Neural progenitor cell (in vitro differentiated cells): ENCODE data around the gene HAL. TPM values are rescaled to one million over a fixed set of nuclear protein-coding genes. Genes with fewer than 3 reads are reported as not detected.

Experiments
- DNase-seq: peaks from one replicate; pipeline ENCODE4 v3.0.0-alpha.2; 2016; ENCODE audit warnings: low spot score
- H2AFZ ChIP-seq: fragments of 200-600 bp; sonication (generic); replicated peaks from 2 replicates; pipeline ENCODE4 v1.6.1; 2016; ENCODE audit warnings: antibody characterized with exemption
- H3F3A ChIP-seq: fragments of 200-600 bp; sonication (generic); 2 replicates; pipeline ENCODE4 v1.6.1; 2016; ENCODE audit warnings: antibody characterized with exemption, low read depth
- H3K27ac ChIP-seq: fragments of 200-600 bp; sonication (generic); 2 replicates; pipeline ENCODE4 v1.5.1; 2016; ENCODE audit warnings: mild to moderate bottlenecking
- H3K27me3 ChIP-seq: fragments of 200-600 bp; sonication (generic); 2 replicates; pipeline ENCODE4 v1.6.1; 2016; ENCODE audit warnings: mild to moderate bottlenecking, moderate library complexity
- H3K36me3 ChIP-seq: fragments of 200-600 bp; sonication (generic); 2 replicates; pipeline ENCODE4 v1.5.1; 2016
- H3K4me1 ChIP-seq: fragments of 200-600 bp; sonication (generic); 2 replicates; pipeline ENCODE4 v1.6.1; 2016; ENCODE audit warnings: mixed run types
- H3K4me2 ChIP-seq: fragments of 200-600 bp; sonication (generic); 2 replicates; pipeline ENCODE4 v1.6.1; 2016
- H3K4me3 ChIP-seq: fragments of 200-600 bp; sonication (generic); 2 replicates; pipeline ENCODE4 v1.5.1; 2016
- H3K79me2 ChIP-seq: fragments of 200-600 bp; sonication (generic); 2 replicates; pipeline ENCODE4 v1.6.1; 2016; ENCODE audit warnings: low read depth
- H3K9ac ChIP-seq: fragments of 200-600 bp; sonication (generic); 2 replicates; pipeline ENCODE4 v1.6.1; 2016
- H3K9me3 ChIP-seq: fragments of 200-600 bp; sonication (generic); 2 replicates; pipeline ENCODE4 v1.5.1; 2016; ENCODE audit warnings: low read depth
- H4K20me1 ChIP-seq: fragments of 200-600 bp; sonication (generic); 2 replicates; pipeline ENCODE4 v1.6.1; 2016; ENCODE audit warnings: low read depth
- H3K27ac Mint-ChIP-seq: 3 replicates; pipeline ENCODE4 v1.8.0; 2021; ENCODE audit warnings: mixed read lengths
- H3K27me3 Mint-ChIP-seq: 2 replicates; pipeline ENCODE4 v1.8.0; 2022; ENCODE audit warnings: low read depth, mild to moderate bottlenecking, inconsistent platforms, moderate library complexity, mixed read lengths; ENCODE audit not compliant: insufficient read depth
- H3K36me3 Mint-ChIP-seq: 3 replicates; pipeline ENCODE4 v1.8.0; 2021; ENCODE audit warnings: mixed read lengths
- H3K4me1 Mint-ChIP-seq: 3 replicates; pipeline ENCODE4 v1.8.0; 2021; ENCODE audit warnings: mixed read lengths
- H3K4me3 Mint-ChIP-seq: 3 replicates; pipeline ENCODE4 v1.8.0; 2021; ENCODE audit warnings: mild to moderate bottlenecking, moderate library complexity, mixed read lengths
- H3K9me3 Mint-ChIP-seq: 3 replicates; pipeline ENCODE4 v1.8.0; 2020; ENCODE audit warnings: mixed read lengths
- EZH2 ChIP-seq: fragments of 200-600 bp; sonication (generic); IDR thresholded peaks from 2 replicates; pipeline ENCODE4 v1.6.1; 2017; ENCODE audit warnings: antibody characterized with exemption, mild to moderate bottlenecking, moderate library complexity
- EZH2phosphoT487 ChIP-seq: fragments of 200-600 bp; sonication (generic); IDR thresholded peaks from 2 replicates; pipeline ENCODE4 v1.6.1; 2017; ENCODE audit warnings: antibody characterized with exemption
- total RNA-seq: library from RNA; depleted of rRNA; stranded (reverse); fragments of >200 nt; gene quantifications from 2 replicates; pipeline ENCODE4 v1.2.3, GENCODE V29; 2015; ENCODE audit warnings: low replicate concordance
- TF ChIP-seq, protein P1 (sequence below): fragments of 200-600 bp; sonication (generic); IDR thresholded peaks from 2 replicates; pipeline ENCODE4 v1.5.1; 2017; ENCODE audit warnings: antibody characterized with exemption, mild to moderate bottlenecking

Gene HAL
- total RNA-seq, 1 donor from 2014 or later = 0.06 TPM

DNA sequence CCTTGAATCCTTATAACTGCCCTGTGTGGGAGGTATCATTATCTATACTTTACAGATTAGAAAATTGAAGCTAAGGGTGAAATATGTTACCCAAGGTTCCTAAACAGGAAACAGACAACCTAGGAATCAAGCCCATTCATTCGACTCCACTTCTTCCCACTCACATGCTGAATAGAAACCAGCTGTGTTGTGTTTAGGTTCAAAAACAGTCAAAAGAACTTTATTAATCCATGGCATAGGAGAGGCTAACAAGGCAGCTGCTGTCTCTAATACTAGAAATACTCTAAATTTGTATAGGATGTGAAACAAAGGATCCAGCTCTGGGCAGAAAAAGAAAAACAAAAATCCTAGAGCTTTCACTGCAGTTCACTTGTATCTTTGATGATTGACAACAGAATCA is 43.1 kb downstream of the HAL start:
- Histone ChIP-seq H2AFZ (no peak overlapping the region), H3K79me2 (no peaks in the 10 kb centered on the region), H3K4me1 (peaks cover 59% of the 10 kb centered on the region), H3K4me3 (no peak overlapping the region), H4K20me1 (no peaks in the 10 kb centered on the region), H3K9me3 (no peaks in the 10 kb centered on the region), H3K9ac (no peak overlapping the region), H3K4me2 (no peak overlapping the region), H3K36me3 (no peaks in the 10 kb centered on the region), H3K27ac (no peak overlapping the region), H3K27me3 (no peaks in the 10 kb centered on the region), H3F3A (peaks cover 52% of the 10 kb centered on the region)
- peaks cover 2% of the 10 kb centered on the region for H3K27me3 Mint-ChIP-seq
- H3K36me3 Mint-ChIP-seq = no peaks in the 10 kb centered on the region
- no peak for DNase-seq
- H3K4me3 Mint-ChIP-seq = no peak overlapping the region
- H3K9me3 Mint-ChIP-seq = peaks cover 2% of the 10 kb centered on the region
- H3K27ac Mint-ChIP-seq = no peak overlapping the region
- H3K4me1 Mint-ChIP-seq = peaks cover 16% of the 10 kb centered on the region
- TF ChIP-seq, protein P1, sequence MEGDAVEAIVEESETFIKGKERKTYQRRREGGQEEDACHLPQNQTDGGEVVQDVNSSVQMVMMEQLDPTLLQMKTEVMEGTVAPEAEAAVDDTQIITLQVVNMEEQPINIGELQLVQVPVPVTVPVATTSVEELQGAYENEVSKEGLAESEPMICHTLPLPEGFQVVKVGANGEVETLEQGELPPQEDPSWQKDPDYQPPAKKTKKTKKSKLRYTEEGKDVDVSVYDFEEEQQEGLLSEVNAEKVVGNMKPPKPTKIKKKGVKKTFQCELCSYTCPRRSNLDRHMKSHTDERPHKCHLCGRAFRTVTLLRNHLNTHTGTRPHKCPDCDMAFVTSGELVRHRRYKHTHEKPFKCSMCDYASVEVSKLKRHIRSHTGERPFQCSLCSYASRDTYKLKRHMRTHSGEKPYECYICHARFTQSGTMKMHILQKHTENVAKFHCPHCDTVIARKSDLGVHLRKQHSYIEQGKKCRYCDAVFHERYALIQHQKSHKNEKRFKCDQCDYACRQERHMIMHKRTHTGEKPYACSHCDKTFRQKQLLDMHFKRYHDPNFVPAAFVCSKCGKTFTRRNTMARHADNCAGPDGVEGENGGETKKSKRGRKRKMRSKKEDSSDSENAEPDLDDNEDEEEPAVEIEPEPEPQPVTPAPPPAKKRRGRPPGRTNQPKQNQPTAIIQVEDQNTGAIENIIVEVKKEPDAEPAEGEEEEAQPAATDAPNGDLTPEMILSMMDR = no peak
- TF ChIP-seq EZH2phosphoT487 (no peak), EZH2 (no peak)

DNA sequence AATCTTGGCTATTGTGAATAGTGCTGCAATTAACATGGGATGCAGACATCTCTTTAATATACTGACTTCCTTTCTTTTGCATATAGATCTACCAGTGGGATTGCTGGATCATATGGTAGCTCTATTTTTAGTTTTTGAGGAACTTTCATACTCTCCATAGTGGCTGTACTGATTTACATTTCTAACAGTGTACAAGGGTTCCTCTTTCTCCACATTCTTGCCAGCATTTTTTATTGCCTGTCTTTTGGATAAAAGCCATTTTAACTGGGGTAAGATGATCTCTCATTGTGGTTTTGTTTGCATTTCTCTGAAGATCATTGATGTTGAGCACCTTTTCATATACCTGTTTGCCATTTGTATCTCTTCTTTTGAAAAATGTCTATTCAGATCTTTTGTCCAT is 44.6 kb downstream of the HAL start:
- no peaks in the 10 kb centered on the region for H3K79me2 ChIP-seq
- no peak overlapping the region for H3K4me3 Mint-ChIP-seq

DNA sequence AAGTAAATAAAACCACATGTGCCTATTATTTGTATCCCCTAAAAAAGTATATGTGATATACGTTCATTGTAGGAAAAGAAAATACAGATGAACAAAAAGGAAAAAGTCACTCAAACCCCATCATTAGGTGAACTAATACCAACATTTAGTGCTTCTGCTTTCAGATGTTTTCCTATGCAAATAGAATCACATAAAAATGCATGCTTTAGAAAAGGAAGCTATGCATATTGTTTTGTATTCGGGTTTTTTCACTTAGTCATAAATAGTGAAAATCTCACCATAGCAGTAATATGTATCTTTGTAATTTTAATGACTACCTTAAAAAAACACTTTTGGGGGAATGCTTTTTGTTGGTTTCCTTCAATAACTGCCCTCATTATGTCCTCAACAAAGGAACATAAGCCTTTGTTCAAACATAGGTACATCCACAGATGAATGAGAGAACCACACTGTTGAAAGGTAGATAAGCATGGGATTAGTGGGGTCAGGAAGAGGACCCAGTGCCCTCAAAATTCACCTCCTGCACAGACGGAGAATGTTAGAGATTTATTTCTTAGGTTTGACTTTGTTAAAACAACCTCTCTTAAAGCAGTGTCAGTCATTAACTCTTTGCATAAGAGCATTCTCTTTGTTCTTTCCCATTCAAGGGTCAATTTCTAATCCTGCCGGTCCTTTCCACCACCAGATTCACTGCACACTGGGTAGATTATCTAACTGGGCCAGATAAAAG is 46.5 kb downstream of the HAL start:
- TF ChIP-seq EZH2phosphoT487 = no peak
- TF ChIP-seq EZH2 = no peak
- TF ChIP-seq, protein P1 = no peak
- Mint-ChIP-seq H3K9me3 (peaks cover 2% of the 10 kb centered on the region), H3K36me3 (no peaks in the 10 kb centered on the region), H3K4me3 (no peak overlapping the region), H3K4me1 (no peaks in the 10 kb centered on the region), H3K27me3 (peaks cover 4% of the 10 kb centered on the region), H3K27ac (no peak overlapping the region)
- Histone ChIP-seq H3K36me3 (no peaks in the 10 kb centered on the region), H3K9ac (no peak overlapping the region), H3K4me1 (peaks cover 32% of the 10 kb centered on the region), H3K27me3 (peaks cover 1% of the 10 kb centered on the region), H4K20me1 (no peaks in the 10 kb centered on the region), H3F3A (peaks cover 33% of the 10 kb centered on the region), H3K4me2 (peak overlapping the region; percentile 53), H3K27ac (peak overlapping the region; percentile 23), H2AFZ (no peak overlapping the region), H3K4me3 (peak overlapping the region; percentile 12), H3K79me2 (no peaks in the 10 kb centered on the region), H3K9me3 (no peaks in the 10 kb centered on the region)
- DNase-seq = peak; percentile 27

More for the DNA sequence above, 44.6 kb downstream of the HAL start:
- Histone ChIP-seq H3K9ac (no peak overlapping the region), H3K4me3 (no peak overlapping the region), H3K36me3 (no peaks in the 10 kb centered on the region), H3K4me1 (peaks cover 49% of the 10 kb centered on the region), H3K9me3 (no peaks in the 10 kb centered on the region), H2AFZ (no peak overlapping the region), H3K27ac (no peak overlapping the region), H4K20me1 (no peaks in the 10 kb centered on the region), H3F3A (peaks cover 37% of the 10 kb centered on the region), H3K4me2 (no peak overlapping the region), H3K27me3 (no peaks in the 10 kb centered on the region)
- Mint-ChIP-seq H3K27ac (no peak overlapping the region), H3K4me1 (peaks cover 9% of the 10 kb centered on the region), H3K36me3 (no peaks in the 10 kb centered on the region), H3K9me3 (peaks cover 2% of the 10 kb centered on the region), H3K27me3 (peaks cover 2% of the 10 kb centered on the region)
- DNase-seq = no peak
- TF ChIP-seq EZH2 = no peak
- TF ChIP-seq, protein P1 = no peak
- no peak for TF ChIP-seq EZH2phosphoT487
